Chondrocyte (in vitro differentiated cells): ENCODE results near the gene ARMC12. TPM values are rescaled to one million over a fixed set of nuclear protein-coding genes. Genes with fewer than 3 reads are reported as not detected.
A peak's percentile ranks its signal among the peaks of the same experiment; 100 is the strongest.
"Not testable (repeated sequence)": the region's sequence is repeated elsewhere in the genome, so short reads cannot be mapped to it uniquely, and the experiment has no call there.

Source experiments
- DNase-seq: peaks from one replicate; pipeline ENCODE4 v3.0.0; 2021; ENCODE audit warnings: mixed read lengths, low spot score
- H3K27ac Mint-ChIP-seq: one replicate; pipeline ENCODE4 v1.8.0; 2021; ENCODE audit warnings: mild to moderate bottlenecking, moderate library complexity, mixed read lengths; ENCODE audit not compliant: unreplicated experiment
- H3K27me3 Mint-ChIP-seq: 2 replicates; pipeline ENCODE4 v1.8.0; 2021; ENCODE audit warnings: low read depth, mixed read lengths
- H3K36me3 Mint-ChIP-seq: 2 replicates; pipeline ENCODE4 v1.8.0; 2021; ENCODE audit warnings: low read depth, mixed read lengths
- H3K4me1 Mint-ChIP-seq: 2 replicates; pipeline ENCODE4 v1.8.0; 2021; ENCODE audit warnings: low read depth, mild to moderate bottlenecking, mixed read lengths
- H3K4me3 Mint-ChIP-seq: one replicate; pipeline ENCODE4 v1.8.0; 2021; ENCODE audit warnings: mild to moderate bottlenecking, moderate library complexity, mixed read lengths; ENCODE audit not compliant: unreplicated experiment
- H3K9me3 Mint-ChIP-seq: 2 replicates; pipeline ENCODE4 v1.8.0; 2021; ENCODE audit warnings: low read depth, mixed read lengths
- CTCF ChIP-seq: fragments of 200-600 bp; sonication (generic); IDR thresholded peaks from 2 replicates; pipeline ENCODE4 v1.5.0; 2021; ENCODE audit warnings: antibody characterized with exemption, mild to moderate bottlenecking, moderate library complexity
- long read RNA-seq: library from polyadenylated mRNA; stranded (forward); transcript quantifications from one replicate; pipeline ENCODE4 v2.0.0, GENCODE V29; 2021
- total RNA-seq: library from RNA; stranded (reverse); gene quantifications from 3 replicates; pipeline ENCODE4 v1.2.1, GENCODE V29; 2021

The ARMC12 gene, protein sequence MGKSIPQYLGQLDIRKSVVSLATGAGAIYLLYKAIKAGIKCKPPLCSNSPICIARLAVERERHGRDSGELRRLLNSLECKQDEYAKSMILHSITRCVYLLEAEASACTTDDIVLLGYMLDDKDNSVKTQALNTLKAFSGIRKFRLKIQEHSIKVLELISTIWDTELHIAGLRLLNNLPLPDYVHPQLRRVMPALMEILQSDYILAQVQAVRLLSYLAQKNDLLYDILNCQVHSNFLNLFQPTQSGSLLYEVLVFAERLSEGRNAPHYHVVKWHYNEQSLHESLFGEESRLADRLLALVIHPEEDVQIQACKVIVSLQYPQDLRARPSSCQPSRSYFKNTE
- total RNA-seq: 1.8 to 1.9 TPM (median 1.8 TPM) in 3 replicates
- long read RNA-seq, partial matches to known transcripts: 2 of 2 reads
- long read RNA-seq, other reads (novel, unspliced or antisense): 0 of 2 reads

DNA sequence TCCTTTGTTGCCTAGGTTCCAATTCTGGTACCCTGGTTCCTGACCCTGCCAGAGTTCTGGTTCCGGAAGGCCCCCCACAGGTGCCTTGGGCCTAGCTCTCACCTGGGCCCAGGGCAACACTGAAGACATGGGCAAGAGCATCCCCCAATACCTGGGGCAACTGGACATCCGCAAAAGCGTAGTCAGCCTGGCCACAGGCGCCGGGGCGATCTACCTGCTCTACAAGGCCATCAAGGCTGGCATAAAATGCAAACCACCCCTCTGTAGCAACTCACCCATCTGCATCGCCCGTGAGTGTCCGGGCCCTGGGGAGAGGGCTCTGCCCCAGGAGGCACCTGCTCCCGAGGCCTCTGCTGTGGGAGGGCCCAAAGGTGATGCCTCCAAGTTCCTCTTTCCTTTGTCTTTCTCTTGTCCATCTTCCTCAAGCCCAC is at the start of gene ARMC12:
ARMC12 (plus strand) TSS at position 51 of the 431 bp plus-strand sequence; CDS start at position 128, 77 bp downstream.
- no peaks in the 10 kb centered on the region for H3K27me3 Mint-ChIP-seq
- H3K4me1 Mint-ChIP-seq: peaks cover 41% of the 10 kb centered on the region
- no peak within 1 kb of the TSS for H3K4me3 Mint-ChIP-seq
- peak within 1 kb of the TSS; percentile 27 for H3K27ac Mint-ChIP-seq
- H3K9me3 Mint-ChIP-seq: no peaks in the 10 kb centered on the region
- no peak for TF ChIP-seq CTCF
- no peak for DNase-seq
- H3K36me3 Mint-ChIP-seq: no peaks in the 10 kb centered on the region

GRCh38 chr6:35687658-35688604 is 48.9 kb upstream of the ARMC12 start:
- Mint-ChIP-seq H3K9me3 (no peaks in the 10 kb centered on the region), H3K27me3 (no peaks in the 10 kb centered on the region), H3K36me3 (no peaks in the 10 kb centered on the region), H3K4me1 (peaks cover 29% of the 10 kb centered on the region), H3K4me3 (peak overlapping the region; percentile 81), H3K27ac (peak overlapping the region; percentile 88)
- DNase-seq: no peak
- no peak for TF ChIP-seq CTCF

DNA sequence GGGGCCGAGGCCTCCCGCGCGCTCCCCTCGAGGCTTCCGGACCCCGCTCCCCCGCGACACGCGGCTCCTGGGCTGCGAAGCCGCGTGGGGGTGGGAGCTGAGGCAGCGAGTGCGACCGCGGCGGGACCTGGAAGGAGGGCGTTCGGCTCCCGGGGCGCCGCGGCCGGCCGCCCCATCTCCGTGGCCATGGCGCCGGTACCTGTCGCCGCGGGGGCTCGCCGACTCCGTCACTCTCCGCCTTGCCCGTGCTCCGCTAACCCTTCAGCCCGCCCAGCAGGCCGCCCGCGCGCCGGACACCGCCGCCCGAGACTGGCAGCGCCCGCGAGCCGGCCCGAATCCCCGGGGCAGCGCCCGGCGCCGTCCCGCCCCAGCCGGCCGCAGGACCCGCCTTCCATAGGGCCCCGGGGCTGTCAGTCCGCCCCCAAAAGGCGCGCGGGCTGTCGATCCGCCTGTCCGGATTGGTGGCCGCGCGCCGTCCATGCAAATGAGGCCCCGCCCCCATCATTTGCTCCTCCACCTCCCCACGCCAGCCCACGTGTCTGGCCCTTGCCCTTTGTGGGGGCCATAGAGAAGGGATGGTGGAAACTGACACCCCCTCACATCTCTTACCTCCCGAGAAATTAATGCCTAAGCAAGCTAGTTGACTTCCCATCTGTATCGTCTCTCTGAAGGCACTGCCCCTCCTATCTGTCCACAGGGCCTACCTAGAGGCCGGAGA is 48.1 kb upstream of the ARMC12 start, which contains the start of gene FKBP5:
FKBP5 (minus strand) TSS at position 311 of the 718 bp plus-strand sequence. CDS start 46,091 bp downstream, outside the sequence.
- no peaks in the 10 kb centered on the region for H3K27me3 Mint-ChIP-seq
- DNase-seq: peak; percentile 98
- H3K9me3 Mint-ChIP-seq: no peaks in the 10 kb centered on the region
- H3K27ac Mint-ChIP-seq: peak within 1 kb of the TSS; percentile 88
- no peaks in the 10 kb centered on the region for H3K36me3 Mint-ChIP-seq
- H3K4me1 Mint-ChIP-seq: peaks cover 29% of the 10 kb centered on the region
- H3K4me3 Mint-ChIP-seq: peak within 1 kb of the TSS; percentile 81
- TF ChIP-seq CTCF: no peak

- not testable (repeated sequence) for DNase-seq, H3K27ac Mint-ChIP-seq, H3K9me3 Mint-ChIP-seq, H3K4me3 Mint-ChIP-seq, H3K36me3 Mint-ChIP-seq, H3K27me3 Mint-ChIP-seq
- H3K4me1 Mint-ChIP-seq: peaks cover 24% of the 10 kb centered on the region
Measured at GRCh38 chr6:35690006-35690405, 46.8 kb upstream of the ARMC12 start.

- TF ChIP-seq CTCF: no peak
- Mint-ChIP-seq H3K27ac (no peak overlapping the region), H3K4me1 (peaks cover 22% of the 10 kb centered on the region), H3K4me3 (no peak overlapping the region), H3K27me3 (no peaks in the 10 kb centered on the region), H3K9me3 (peaks cover 5% of the 10 kb centered on the region), H3K36me3 (no peaks in the 10 kb centered on the region)
- DNase-seq: no peak
Measured at GRCh38 chr6:35690484-35690883, 46.3 kb upstream of the ARMC12 start.
